ENCODE measurements around the gene PPIAL4G. TPM values are rescaled to one million over a fixed set of nuclear protein-coding genes. Genes with fewer than 3 reads are reported as not detected.
"Not testable (repeated sequence)": the region's sequence is repeated elsewhere in the genome, so short reads cannot be mapped to it uniquely, and the experiment has no call there.

PPIAL4G gene
- total and polyA plus RNA-seq, 10 of the 15 experiments (the other 5 are each of a cell fraction or from before 2014, with no cell fraction given) = not detected

DNA sequence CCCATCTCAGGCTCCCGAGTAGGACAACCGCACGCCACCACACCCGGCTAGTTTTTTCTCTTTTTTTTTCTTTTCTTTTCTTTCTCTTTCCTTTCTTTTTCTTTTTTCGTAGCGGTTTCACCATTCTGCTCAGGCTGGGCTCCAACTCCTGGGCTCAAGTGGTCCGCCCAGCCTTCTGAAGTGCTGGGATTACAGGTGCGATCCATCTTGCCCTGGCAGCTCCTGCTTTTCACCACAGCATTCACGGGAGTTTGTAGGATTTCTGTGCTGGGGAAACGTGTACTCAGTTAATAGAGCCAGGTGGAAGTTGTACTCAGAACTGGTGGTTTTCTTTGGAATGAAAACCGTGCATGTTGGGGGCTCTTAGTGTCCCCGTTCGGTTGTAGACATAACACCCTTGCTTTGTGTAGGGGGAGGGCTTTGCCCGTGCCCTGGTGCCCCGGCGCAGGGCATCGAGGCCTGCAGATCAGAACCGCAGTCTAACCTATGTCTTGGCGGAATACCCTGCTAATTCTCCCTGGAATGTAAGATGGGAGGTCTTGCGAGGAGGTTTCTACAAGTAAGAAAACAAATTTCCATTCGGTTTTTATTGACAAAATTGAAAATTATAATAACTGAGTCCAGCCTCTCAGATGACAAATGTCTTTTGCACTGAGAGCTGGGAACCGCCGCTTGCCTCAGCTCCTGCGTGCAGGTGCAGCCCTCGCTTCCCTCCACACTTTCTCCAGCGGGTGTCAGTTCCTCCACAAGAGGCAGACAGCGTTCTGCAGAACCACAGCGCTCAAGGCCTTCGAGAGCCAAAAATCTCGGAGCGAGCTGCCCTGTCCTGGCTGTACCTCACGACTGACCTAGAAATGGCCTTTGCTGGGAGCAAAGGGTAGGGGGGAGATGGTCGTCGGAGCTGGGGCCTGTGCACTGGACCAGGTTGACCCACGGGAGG, 40.4 kb upstream of the PPIAL4G start:
- SMC1A ChIA-PET (ENCODE audit: uncharacterized antibody, unreplicated experiment); POLR2A ChIA-PET; H3K9ac ChIP-seq (ENCODE audit: control insufficient read depth, insufficient read depth, low read length); H3K27ac ChIP-seq (ENCODE audit: control insufficient read depth, insufficient read depth); RAD21 ChIA-PET (ENCODE audit: unreplicated experiment); H3K9me3 ChIP-seq (replicated peaks; ENCODE audit: control insufficient read depth, insufficient read depth, low read length); H3K4me2 ChIP-seq (ENCODE audit: control insufficient read depth, insufficient read depth); H3K4me3 ChIP-seq; H3K27me3 ChIP-seq (replicated peaks in 1 of 2; ENCODE audit: control insufficient read depth in 2 of 2, insufficient read depth in 2 of 2, low read length in 1 of 2); DNase-seq (ENCODE audit: low read depth, low spot score); CTCF ChIA-PET; H3K4me1 ChIP-seq (ENCODE audit: control insufficient read depth, insufficient read depth, low read length); BruUV-seq (replicated peaks); H2AFZ ChIP-seq (ENCODE audit: control insufficient read depth, low read depth, low read length); H4K20me1 ChIP-seq (ENCODE audit: control insufficient read depth, insufficient read depth); in situ Hi-C loops (cut with MboI); FAIRE-seq; H3K79me2 ChIP-seq (ENCODE audit: control insufficient read depth, insufficient read depth, low read length); H3K36me3 ChIP-seq (ENCODE audit: control insufficient read depth in 2 of 2, insufficient read depth in 2 of 2, low read length in 1 of 2): not testable (repeated sequence)
- peak; percentile 34 for ATAC-seq
- intact Hi-C loops (cut with micrococcal nuclease; ENCODE audit: unreplicated experiment) = loop anchor here (10.0 kb wide), 1 partner anchor 189 kb away; no protein-coding TSS in a partner anchor
- WGBS (ENCODE audit: insufficient coverage, insufficient replicate concordance, low lambda C conversion rate, missing lambda C conversion rate) = 15% methylated on average over 15 of the region's 35 CpGs

DNA sequence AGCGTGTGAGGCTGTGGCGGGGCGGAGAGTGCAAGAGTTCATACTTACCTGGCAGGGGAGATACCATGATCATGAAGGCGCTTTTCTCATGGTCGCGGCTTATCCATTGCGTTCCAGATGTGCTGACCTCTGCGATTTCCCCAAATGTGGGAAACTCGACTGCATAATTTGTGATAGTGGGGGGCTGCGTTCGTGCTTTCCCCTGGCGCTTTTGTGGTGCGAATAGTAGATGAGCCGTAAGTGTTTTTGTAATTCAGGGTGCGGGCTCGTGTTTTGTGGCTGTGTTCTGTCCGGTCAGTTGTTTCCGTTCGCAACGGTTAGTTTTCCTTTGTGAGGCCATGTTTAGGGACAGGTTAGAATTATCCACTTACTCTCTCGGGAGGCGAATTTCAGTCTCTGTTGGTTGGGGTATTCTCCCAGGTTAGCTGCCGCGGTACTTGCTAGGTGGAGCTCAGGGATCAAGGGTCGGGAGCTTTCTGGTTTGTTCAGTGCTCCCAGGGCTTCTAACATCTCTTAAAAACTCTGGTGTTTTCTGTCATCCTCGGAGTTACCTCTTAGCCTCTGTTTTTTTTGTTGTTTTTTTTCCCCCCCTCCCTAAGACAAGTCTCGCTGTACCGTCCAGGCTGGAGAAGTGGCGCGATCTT, 39.6 kb upstream of the PPIAL4G start:
- Histone ChIP-seq H3K4me2 (ENCODE audit: control insufficient read depth, insufficient read depth) (0 out of 2 replicates have a peak overlapping the region, but pooled peaks have one; percentile 9), H3K4me3 (peak overlapping the region; percentile 50; the same call in 1 of the 2 replicates)
- ATAC-seq (peak; percentile 93), DNase-seq (ENCODE audit: low read depth, low spot score) (peak; percentile 93)
- H4K20me1 ChIP-seq (ENCODE audit: control insufficient read depth, insufficient read depth); CTCF ChIA-PET; POLR2A ChIA-PET; H3K9me3 ChIP-seq (replicated peaks; ENCODE audit: control insufficient read depth, insufficient read depth, low read length); H2AFZ ChIP-seq (ENCODE audit: control insufficient read depth, low read depth, low read length); H3K27me3 ChIP-seq (replicated peaks in 1 of 2; ENCODE audit: control insufficient read depth in 2 of 2, insufficient read depth in 2 of 2, low read length in 1 of 2); H3K9ac ChIP-seq (ENCODE audit: control insufficient read depth, insufficient read depth, low read length); H3K27ac ChIP-seq (ENCODE audit: control insufficient read depth, insufficient read depth); in situ Hi-C loops (cut with MboI); SMC1A ChIA-PET (ENCODE audit: uncharacterized antibody, unreplicated experiment); H3K79me2 ChIP-seq (ENCODE audit: control insufficient read depth, insufficient read depth, low read length); H3K36me3 ChIP-seq (ENCODE audit: control insufficient read depth in 2 of 2, insufficient read depth in 2 of 2, low read length in 1 of 2); FAIRE-seq; H3K4me1 ChIP-seq (ENCODE audit: control insufficient read depth, insufficient read depth, low read length); RAD21 ChIA-PET (ENCODE audit: unreplicated experiment): not testable (repeated sequence)
- TSS peak; percentile 100 for BruUV-seq (replicated peaks)
- under 1% methylated on average over 29 of the region's 30 CpGs for WGBS (ENCODE audit: insufficient coverage, insufficient replicate concordance, low lambda C conversion rate, missing lambda C conversion rate)
- intact Hi-C loops (cut with micrococcal nuclease; ENCODE audit: unreplicated experiment) = loop anchor here (10.0 kb wide), 1 partner anchor 188 kb away; no protein-coding TSS in a partner anchor
- TF ChIP-seq IKZF1 (conservative IDR thresholded peaks at IDR 0.05) (peak; percentile 78), TARDBP (IDR thresholded peaks at IDR 0.05; ENCODE audit: borderline replicate concordance) (peak; percentile 100), SIX5 (IDR thresholded peaks at IDR 0.05; ENCODE audit: low read depth, low read length, severe bottlenecking) (peak; percentile 35), TCF12 (IDR thresholded peaks at IDR 0.05; ENCODE audit: low read depth, low read length) (peak; percentile 94), MEF2A (IDR thresholded peaks at IDR 0.05; ENCODE audit: insufficient read depth, low read depth, low read length) (peak; percentile 90), EZH2 (IDR thresholded peaks at IDR 0.05; ENCODE audit: borderline replicate concordance, control insufficient read depth, low read depth, low read length) (0 out of 2 replicates have a peak, but pooled peaks have one; percentile 44), SRF (IDR thresholded peaks at IDR 0.05; ENCODE audit: low read depth in 2 of 2, low read length in 2 of 2) (peak in 1 of 2 experiments; percentile 73; a peak in 2 of 4 replicates), ESRRA (IDR thresholded peaks at IDR 0.05; ENCODE audit: low read length) (peak; percentile 37; the same call in 1 of the 2 replicates), RUNX3 (IDR thresholded peaks at IDR 0.05; ENCODE audit: low read length) (peak; percentile 88), MYB (IDR thresholded peaks at IDR 0.05; ENCODE audit: borderline replicate concordance, low read depth, low read length) (0 out of 2 replicates have a peak, but pooled peaks have one; percentile 59)
- TF ChIP-seq, protein P1, sequence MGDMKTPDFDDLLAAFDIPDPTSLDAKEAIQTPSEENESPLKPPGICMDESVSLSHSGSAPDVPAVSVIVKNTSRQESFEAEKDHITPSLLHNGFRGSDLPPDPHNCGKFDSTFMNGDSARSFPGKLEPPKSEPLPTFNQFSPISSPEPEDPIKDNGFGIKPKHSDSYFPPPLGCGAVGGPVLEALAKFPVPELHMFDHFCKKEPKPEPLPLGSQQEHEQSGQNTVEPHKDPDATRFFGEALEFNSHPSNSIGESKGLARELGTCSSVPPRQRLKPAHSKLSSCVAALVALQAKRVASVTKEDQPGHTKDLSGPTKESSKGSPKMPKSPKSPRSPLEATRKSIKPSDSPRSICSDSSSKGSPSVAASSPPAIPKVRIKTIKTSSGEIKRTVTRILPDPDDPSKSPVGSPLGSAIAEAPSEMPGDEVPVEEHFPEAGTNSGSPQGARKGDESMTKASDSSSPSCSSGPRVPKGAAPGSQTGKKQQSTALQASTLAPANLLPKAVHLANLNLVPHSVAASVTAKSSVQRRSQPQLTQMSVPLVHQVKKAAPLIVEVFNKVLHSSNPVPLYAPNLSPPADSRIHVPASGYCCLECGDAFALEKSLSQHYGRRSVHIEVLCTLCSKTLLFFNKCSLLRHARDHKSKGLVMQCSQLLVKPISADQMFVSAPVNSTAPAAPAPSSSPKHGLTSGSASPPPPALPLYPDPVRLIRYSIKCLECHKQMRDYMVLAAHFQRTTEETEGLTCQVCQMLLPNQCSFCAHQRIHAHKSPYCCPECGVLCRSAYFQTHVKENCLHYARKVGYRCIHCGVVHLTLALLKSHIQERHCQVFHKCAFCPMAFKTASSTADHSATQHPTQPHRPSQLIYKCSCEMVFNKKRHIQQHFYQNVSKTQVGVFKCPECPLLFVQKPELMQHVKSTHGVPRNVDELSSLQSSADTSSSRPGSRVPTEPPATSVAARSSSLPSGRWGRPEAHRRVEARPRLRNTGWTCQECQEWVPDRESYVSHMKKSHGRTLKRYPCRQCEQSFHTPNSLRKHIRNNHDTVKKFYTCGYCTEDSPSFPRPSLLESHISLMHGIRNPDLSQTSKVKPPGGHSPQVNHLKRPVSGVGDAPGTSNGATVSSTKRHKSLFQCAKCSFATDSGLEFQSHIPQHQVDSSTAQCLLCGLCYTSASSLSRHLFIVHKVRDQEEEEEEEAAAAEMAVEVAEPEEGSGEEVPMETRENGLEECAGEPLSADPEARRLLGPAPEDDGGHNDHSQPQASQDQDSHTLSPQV (IDR thresholded peaks at IDR 0.05) = 0 out of 2 replicates have a peak, but pooled peaks have one; percentile 49
